Body of pancreas (tissue), 4 donors: Measurements from ENCODE around the gene PDZD11. TPM values are rescaled to one million over a fixed set of nuclear protein-coding genes. Genes with fewer than 3 reads are reported as not detected.
"Not testable (repeated sequence)": the region's sequence is repeated elsewhere in the genome, so short reads cannot be mapped to it uniquely, and the experiment has no call there.

Experiments
- ATAC-seq: fragments of 150-250 bp; one replicate; pipeline ENCODE4 v1.9.1; 2016
- DNase-seq, 4 donors: peaks; one replicate each; pipeline ENCODE4 v3.0.0-alpha.2; 2019
- H3K27ac ChIP-seq, 4 donors: fragments of 200-600 bp; sonication (generic); 1 replicate in 3 of 4; 2 replicates in 1 of 4; pipeline versions ENCODE4 v1.5.1 to v1.6.1; 2016 to 2019; ENCODE audit warnings: mild to moderate bottlenecking in 1 of 4, mixed read lengths in 1 of 4, moderate library complexity in 1 of 4
- H3K27me3 ChIP-seq, 2 donors: fragments of 200-600 bp; sonication (generic); one replicate each; pipeline ENCODE4 v1.6.0; 2016; ENCODE audit warnings: mild to moderate bottlenecking in 1 of 2
- H3K36me3 ChIP-seq, 2 donors: fragments of 200-600 bp; sonication (generic); replicated peaks in 1 of 2; 2 replicates each; pipeline ENCODE4 v1.5.1; 2016; ENCODE audit warnings: low read depth in 2 of 2; ENCODE audit not compliant: insufficient read depth in 1 of 2
- H3K4me1 ChIP-seq: fragments of 200-600 bp; sonication (generic); one replicate; pipeline ENCODE4 v1.6.0; 2016
- H3K4me3 ChIP-seq, 2 donors: fragments of 200-600 bp; sonication (generic); 1 replicate in 1 of 2; 2 replicates in 1 of 2; pipeline ENCODE4 v1.5.1; 2016 to 2019
- H3K9me3 ChIP-seq, 3 donors: fragments of 200-600 bp; sonication (generic); 1 replicate in 2 of 3; 2 replicates in 1 of 3; pipeline ENCODE4 v1.5.1; 2016
- POLR2A ChIP-seq, 3 donors: fragments of 450-650 bp; IDR thresholded peaks; one replicate each; pipeline ENCODE4 v1.6.1; 2016; ENCODE audit warnings: antibody characterized with exemption in 3 of 3, mild to moderate bottlenecking in 2 of 3
- WGBS, 2 donors: methylation state at CpG; one replicate each; pipeline ENCODE4 v1.1.5; 2017; 5-methylcytosine and 5-hydroxymethylcytosine counted together
- intact Hi-C: fragments of 100-400 bp; cut with DNase I; formaldehyde crosslinking; loops from one replicate; pipeline ENCODE4 v1.15.1; 2023
- total RNA-seq, 2 donors: library from RNA; depleted of rRNA; stranded (reverse); fragments of >200 nt; gene quantifications; one replicate each; pipeline ENCODE4 v1.1.0, GENCODE V29; 2016
- TF ChIP-seq, protein P1 (sequence below), 7 experiments: fragments of 450-650 bp in 4 of 7; fragments of 200-600 bp in 3 of 7; sonication (generic) in 3 of 7; IDR thresholded peaks; one replicate each; pipeline ENCODE4 v1.5.1; 2016 to 2019; ENCODE audit warnings: antibody characterized with exemption in 7 of 7

The PDZD11 gene
- total RNA-seq, 2 donors from 2014 or later, result 7.3 to 27.2 TPM

DNA sequence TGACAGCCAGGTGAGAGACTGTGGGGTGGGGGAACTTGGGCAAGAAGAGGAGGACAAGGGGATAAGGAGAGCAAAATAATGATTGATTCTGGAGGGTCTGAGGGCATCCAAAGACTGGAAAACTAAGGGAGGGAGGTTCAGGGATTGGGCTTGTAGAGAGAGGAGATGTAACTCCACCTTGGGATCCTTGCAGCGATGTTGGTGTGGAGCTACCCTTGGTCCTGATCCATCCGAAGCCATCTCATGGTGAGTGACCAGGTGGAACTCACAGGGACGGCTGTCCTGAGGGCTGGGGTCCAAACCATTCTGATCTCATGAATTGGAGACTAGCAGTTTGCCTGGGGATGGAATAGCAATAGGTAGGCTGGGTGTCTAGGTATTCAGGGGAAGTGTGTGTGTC lies 9.2 kb downstream of the PDZD11 start:
- H3K9me3 ChIP-seq, result no peaks in the 10 kb centered on the region
- H3K27ac ChIP-seq, result no peak overlapping the region
- intact Hi-C loops, result no loop called here
- no peaks in the 10 kb centered on the region for H3K36me3 ChIP-seq
- WGBS, 2 donors, result 83 to 100% methylated on average over 2 of the region's 3 CpGs
- TF ChIP-seq POLR2A (IDR thresholded peaks at IDR 0.05), result no peak
- TF ChIP-seq, protein P1, sequence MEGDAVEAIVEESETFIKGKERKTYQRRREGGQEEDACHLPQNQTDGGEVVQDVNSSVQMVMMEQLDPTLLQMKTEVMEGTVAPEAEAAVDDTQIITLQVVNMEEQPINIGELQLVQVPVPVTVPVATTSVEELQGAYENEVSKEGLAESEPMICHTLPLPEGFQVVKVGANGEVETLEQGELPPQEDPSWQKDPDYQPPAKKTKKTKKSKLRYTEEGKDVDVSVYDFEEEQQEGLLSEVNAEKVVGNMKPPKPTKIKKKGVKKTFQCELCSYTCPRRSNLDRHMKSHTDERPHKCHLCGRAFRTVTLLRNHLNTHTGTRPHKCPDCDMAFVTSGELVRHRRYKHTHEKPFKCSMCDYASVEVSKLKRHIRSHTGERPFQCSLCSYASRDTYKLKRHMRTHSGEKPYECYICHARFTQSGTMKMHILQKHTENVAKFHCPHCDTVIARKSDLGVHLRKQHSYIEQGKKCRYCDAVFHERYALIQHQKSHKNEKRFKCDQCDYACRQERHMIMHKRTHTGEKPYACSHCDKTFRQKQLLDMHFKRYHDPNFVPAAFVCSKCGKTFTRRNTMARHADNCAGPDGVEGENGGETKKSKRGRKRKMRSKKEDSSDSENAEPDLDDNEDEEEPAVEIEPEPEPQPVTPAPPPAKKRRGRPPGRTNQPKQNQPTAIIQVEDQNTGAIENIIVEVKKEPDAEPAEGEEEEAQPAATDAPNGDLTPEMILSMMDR (IDR thresholded peaks at IDR 0.05), result no peak
- no peak overlapping the region for H3K4me3 ChIP-seq
- ATAC-seq, result no peak
- no peaks in the 10 kb centered on the region for H3K4me1 ChIP-seq
- DNase-seq, result no peak
- H3K27me3 ChIP-seq, result no peaks in the 10 kb centered on the region

DNA sequence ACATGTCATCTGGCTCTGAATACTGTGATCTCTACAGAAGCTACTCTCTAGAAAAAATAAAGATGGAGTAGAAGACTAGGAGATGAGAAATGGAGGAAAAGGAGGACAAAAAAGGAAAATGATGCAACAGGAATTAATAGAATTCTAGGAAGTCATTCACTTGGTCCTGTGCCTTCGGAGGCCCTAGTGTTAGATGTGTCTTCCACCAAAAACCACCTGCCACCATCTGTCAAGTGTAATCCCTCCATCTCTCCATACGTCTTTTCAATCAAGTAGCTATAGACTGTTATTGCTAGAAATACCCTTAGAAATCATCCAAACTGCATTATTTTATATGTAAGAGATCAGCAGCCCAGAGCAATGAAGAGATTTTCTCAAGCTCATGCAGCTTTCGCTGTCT lies 10.6 kb downstream of the PDZD11 start:
- Histone ChIP-seq H3K27ac (no peak overlapping the region), H3K36me3 (no peaks in the 10 kb centered on the region), H3K9me3 (no peaks in the 10 kb centered on the region), H3K27me3 (no peaks in the 10 kb centered on the region), H3K4me1 (no peaks in the 10 kb centered on the region), H3K4me3 (no peak overlapping the region)
- intact Hi-C loops, result no loop called here
- ATAC-seq (no peak), DNase-seq (no peak)
- 74 to 98% methylated on average over 3 of the region's 3 CpGs for WGBS, 2 donors
- TF ChIP-seq, protein P1 (IDR thresholded peaks at IDR 0.05), result no peak
- no peak for TF ChIP-seq POLR2A (IDR thresholded peaks at IDR 0.05)

DNA sequence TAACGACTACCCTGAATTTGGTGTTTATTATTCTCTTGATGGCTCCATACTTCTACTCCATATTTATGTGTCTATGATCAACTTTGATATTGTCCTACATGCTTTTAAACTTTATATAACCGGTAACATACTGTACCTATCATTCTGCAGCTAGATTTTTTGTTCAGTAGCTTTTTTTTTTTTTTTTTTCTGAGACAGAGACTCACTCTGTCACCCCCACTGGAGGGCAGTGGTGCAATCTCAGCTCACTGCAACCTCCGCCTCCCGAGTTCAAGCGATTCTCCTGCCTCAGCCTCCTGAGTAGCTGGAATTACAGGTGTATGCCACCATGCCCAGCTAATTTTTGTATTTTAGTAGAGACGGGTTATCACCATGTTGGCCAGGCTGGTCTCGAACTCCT lies 15.7 kb downstream of the PDZD11 start:
- H3K9me3 ChIP-seq, H3K27ac ChIP-seq, intact Hi-C loops, H3K36me3 ChIP-seq, ATAC-seq, DNase-seq, H3K4me1 ChIP-seq, H3K4me3 ChIP-seq, H3K27me3 ChIP-seq: not testable (repeated sequence)
- 74 to 82% methylated on average over 5 to 7 of the region's 7 CpGs for WGBS, 2 donors

DNA sequence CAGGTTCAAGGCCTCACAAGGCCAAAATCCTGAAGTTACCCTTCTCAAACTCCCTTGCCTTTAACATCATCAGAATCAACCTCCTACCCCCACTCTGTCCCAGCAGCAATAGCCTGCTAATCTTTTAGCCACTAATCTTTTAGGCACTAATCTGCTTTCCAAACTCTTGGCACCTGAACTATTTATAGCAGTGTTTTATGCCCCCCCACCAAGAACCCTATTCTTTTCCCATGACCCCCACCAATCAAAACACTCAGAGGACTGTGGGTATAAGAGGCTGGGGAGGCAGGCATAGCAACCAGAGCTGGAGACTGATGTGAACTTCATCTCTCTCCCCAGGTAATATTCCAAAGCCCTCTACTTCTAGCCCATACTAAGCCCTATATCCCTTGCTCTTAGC lies 21.7 kb downstream of the PDZD11 start, which contains the start of gene ARR3:
Gene ARR3, plus strand, starts transcription at position 301 of the 400 bp plus-strand sequence. CDS start 1,052 bp downstream, outside the sequence.
- intact Hi-C loops, result no loop called here
- DNase-seq (no peak), ATAC-seq (no peak)
- H3K9me3 ChIP-seq, result no peaks in the 10 kb centered on the region
- H3K36me3 ChIP-seq, result no peaks in the 10 kb centered on the region
- no peak within 1 kb of the TSS for H3K4me3 ChIP-seq
- no peak within 1 kb of the TSS for H3K27ac ChIP-seq
- H3K4me1 ChIP-seq, result no peaks in the 10 kb centered on the region
- H3K27me3 ChIP-seq, result no peaks in the 10 kb centered on the region
- no peak for TF ChIP-seq POLR2A (IDR thresholded peaks at IDR 0.05)
- TF ChIP-seq, protein P1 (IDR thresholded peaks at IDR 0.05), result no peak

DNA sequence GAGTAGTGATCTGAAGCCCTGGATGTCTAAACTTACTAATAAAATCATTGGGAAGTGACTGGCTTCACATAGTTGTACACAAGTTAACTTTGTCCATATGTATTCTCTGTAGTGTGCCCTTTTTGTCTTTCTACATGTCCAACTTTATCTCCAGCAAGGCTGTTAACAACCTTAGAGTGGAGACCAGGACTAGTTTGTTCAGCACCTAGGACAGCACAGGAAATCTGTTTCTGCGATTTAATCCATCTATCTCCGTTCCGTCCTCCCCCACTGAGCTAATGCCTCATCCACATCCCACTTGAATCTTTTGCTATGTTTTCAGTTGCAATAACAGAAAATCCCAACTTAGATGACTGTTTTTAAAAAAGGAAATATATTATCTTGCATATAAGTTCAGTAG lies 24.9 kb downstream of the PDZD11 start:
- Histone ChIP-seq H3K4me3 (no peak overlapping the region), H3K27ac (no peak overlapping the region), H3K9me3 (no peaks in the 10 kb centered on the region), H3K36me3 (no peaks in the 10 kb centered on the region), H3K4me1 (no peaks in the 10 kb centered on the region), H3K27me3 (no peaks in the 10 kb centered on the region)
- intact Hi-C loops, result no loop called here
- DNase-seq, result no peak
- no peak for ATAC-seq
- WGBS, 2 donors, result 44 to 67% methylated on average over 3 of the region's 3 CpGs
- TF ChIP-seq POLR2A (IDR thresholded peaks at IDR 0.05), result no peak

DNA sequence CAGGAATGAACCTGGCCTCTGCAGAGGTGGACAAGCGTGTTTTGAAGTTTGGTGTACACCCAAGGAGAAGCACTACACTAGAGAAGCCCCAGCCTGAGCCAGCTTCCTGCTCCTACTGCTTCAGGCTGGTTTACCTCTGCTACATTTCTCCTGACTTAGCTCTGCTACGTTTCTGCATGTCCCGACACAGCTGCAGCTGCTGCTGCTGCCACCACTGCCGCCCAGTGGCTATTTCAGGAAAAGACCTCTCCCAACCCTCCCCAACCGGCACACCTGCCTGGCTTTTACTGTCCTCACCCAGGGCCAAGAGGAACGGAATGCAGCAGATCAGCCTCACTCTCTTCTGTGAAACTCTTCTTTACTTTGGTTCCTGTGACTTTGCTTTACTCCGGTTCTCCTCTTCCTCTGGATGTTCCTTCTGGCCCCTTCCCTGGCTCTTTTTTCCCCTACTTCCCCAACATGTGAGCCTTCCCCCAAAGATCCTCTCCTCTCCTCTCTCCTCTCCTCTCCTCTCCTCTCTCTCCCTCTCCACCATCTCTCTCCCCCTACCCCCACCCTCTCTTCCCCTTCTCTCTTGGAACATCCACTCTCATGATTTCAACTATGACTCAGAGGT lies 26.7 kb downstream of the PDZD11 start:
- intact Hi-C loops, result no loop called here
- ATAC-seq (no peak), DNase-seq (peak; percentile 11 to 34 (median 22))
- Histone ChIP-seq H3K27ac (no peak overlapping the region), H3K4me3 (no peak overlapping the region), H3K4me1 (no peaks in the 10 kb centered on the region), H3K9me3 (no peaks in the 10 kb centered on the region), H3K27me3 (no peaks in the 10 kb centered on the region), H3K36me3 (no peaks in the 10 kb centered on the region)
- TF ChIP-seq, protein P1 (IDR thresholded peaks at IDR 0.05), result peak in 4 of 7 experiments; percentile 21 to 26 (median 24)
- TF ChIP-seq POLR2A (IDR thresholded peaks at IDR 0.05), result no peak
- WGBS, 2 donors, result 25 to 46% methylated on average over 3 to 7 of the region's 7 CpGs
